HEK293 (cell line): ENCODE measurements around the gene ANO1.

ENCODE experiments used
- CTCF ChIA-PET: fragments of 350-600 bp; formaldehyde crosslinking; extraction: SDS; loops from one replicate; lab custom pipeline; 2021; ENCODE audit warnings: antibody characterized with exemption; lab: Yijun Ruan, JAX
- POLR2A ChIA-PET: fragments of 300-600 bp; formaldehyde crosslinking; extraction: SDS; loops from one replicate; lab custom pipeline; 2020; ENCODE audit warnings: antibody characterized with exemption, inconsistent platforms; lab: Yijun Ruan, JAX
- H3K27ac ChIP-seq: fragments of 200-500 bp; sonication (Bioruptor generic); 2 replicates; pipeline ENCODE4 v1.5.1; 2014; ENCODE audit warnings: low read depth, low read length, control low read depth, inconsistent platforms; ENCODE audit errors: extremely low read depth
- H3K36me3 ChIP-seq, 2 experiments: fragments of 200-500 bp in 1 of 2; sonication (Bioruptor generic) in 1 of 2; 1 replicate in 1 of 2; 2 replicates in 1 of 2; pipeline ENCODE4 v1.5.1; 2014 to 2017; ENCODE audit warnings: inconsistent platforms in 2 of 2, low read length in 2 of 2; ENCODE audit not compliant: control insufficient read depth in 2 of 2, insufficient read depth in 1 of 2
- H3K4me1 ChIP-seq: fragments of 200-500 bp; sonication (Bioruptor generic); 2 replicates; pipeline ENCODE4 v1.5.1; 2014; ENCODE audit warnings: mild to moderate bottlenecking, low read length, inconsistent platforms; ENCODE audit not compliant: control insufficient read depth, insufficient read depth
- H3K4me3 ChIP-seq: 2 replicates; pipeline ENCODE4 v1.5.1; 2011; ENCODE audit warnings: low read depth, mild to moderate bottlenecking, control low read depth, low read length, moderate library complexity
- H3K9me3 ChIP-seq: fragments of 200-500 bp; sonication (Bioruptor generic); 2 replicates; pipeline ENCODE4 v1.5.1; 2014; ENCODE audit warnings: low read depth, low read length, inconsistent platforms; ENCODE audit not compliant: control insufficient read depth, insufficient read depth
- SCRT1 ChIP-seq: fragments of 450-650 bp; formaldehyde crosslinking; IDR thresholded peaks from 2 replicates; pipeline ENCODE4 v1.5.1; 2016; ENCODE audit warnings: missing biosample characterization, missing genetic modification characterization, borderline replicate concordance
- SETDB1 ChIP-seq: IDR thresholded peaks from one replicate; pipeline ENCODE4 v1.6.1; 2017; ENCODE audit warnings: mild to moderate bottlenecking, low read length, moderate library complexity, mixed read lengths; ENCODE audit not compliant: insufficient read length
- SP3 ChIP-seq: fragments of 450-650 bp; formaldehyde crosslinking; IDR thresholded peaks from 2 replicates; pipeline ENCODE4 v1.5.1; 2016; ENCODE audit warnings: missing biosample characterization, missing genetic modification characterization
- ZIC2 ChIP-seq: fragments of 450-650 bp; formaldehyde crosslinking; IDR thresholded peaks from 2 replicates; pipeline ENCODE4 v1.5.1; 2016; ENCODE audit warnings: missing biosample characterization, missing genetic modification characterization
- ZNF174 ChIP-seq: fragments of 450-650 bp; formaldehyde crosslinking; IDR thresholded peaks from 2 replicates; pipeline ENCODE4 v1.5.0; 2017; ENCODE audit warnings: missing biosample characterization, mild to moderate bottlenecking, missing genetic modification characterization
- ZNF184 ChIP-seq: fragments of 450-650 bp; IDR thresholded peaks from 2 replicates; pipeline ENCODE4 v1.5.1; 2018; ENCODE audit warnings: missing biosample characterization, mild to moderate bottlenecking, missing genetic modification characterization
- ZNF202 ChIP-seq: fragments of 450-650 bp; formaldehyde crosslinking; IDR thresholded peaks from 2 replicates; pipeline ENCODE4 v1.5.1; 2016; ENCODE audit warnings: missing biosample characterization, missing genetic modification characterization, borderline replicate concordance
- ZNF23 ChIP-seq: fragments of 450-650 bp; formaldehyde crosslinking; IDR thresholded peaks from 2 replicates; pipeline ENCODE4 v1.5.1; 2016; ENCODE audit warnings: missing biosample characterization, missing genetic modification characterization, borderline replicate concordance
- ZNF266 ChIP-seq: fragments of 450-650 bp; formaldehyde crosslinking; IDR thresholded peaks from 2 replicates; pipeline ENCODE4 v1.5.1; 2016; ENCODE audit warnings: missing biosample characterization, missing genetic modification characterization, low read depth
- ZNF37A ChIP-seq: fragments of 450-650 bp; IDR thresholded peaks from 2 replicates; pipeline ENCODE4 v1.5.1; 2018; ENCODE audit warnings: missing biosample characterization, missing genetic modification characterization
- ZNF529 ChIP-seq: fragments of 450-650 bp; formaldehyde crosslinking; IDR thresholded peaks from 2 replicates; pipeline ENCODE4 v1.5.1; 2017; ENCODE audit warnings: missing genetic modification characterization, missing biosample characterization; ENCODE audit not compliant: insufficient replicate concordance
- ZNF561 ChIP-seq: fragments of 450-650 bp; IDR thresholded peaks from 2 replicates; pipeline ENCODE4 v1.5.1; 2018; ENCODE audit warnings: missing biosample characterization, missing genetic modification characterization, borderline replicate concordance
- ZNF596 ChIP-seq: fragments of 450-650 bp; IDR thresholded peaks from 2 replicates; pipeline ENCODE4 v1.5.0; 2018; ENCODE audit warnings: missing biosample characterization, mild to moderate bottlenecking, missing genetic modification characterization, moderate library complexity
- ZNF600 ChIP-seq: fragments of 450-650 bp; formaldehyde crosslinking; IDR thresholded peaks from 2 replicates; pipeline ENCODE4 v1.5.1; 2016; ENCODE audit warnings: missing biosample characterization, missing genetic modification characterization
- TF ChIP-seq, protein P1 (sequence below): fragments of 450-650 bp; formaldehyde crosslinking; IDR thresholded peaks from 2 replicates; pipeline ENCODE4 v1.5.1; 2016; ENCODE audit warnings: missing biosample characterization, missing genetic modification characterization
- TF ChIP-seq, protein P2 (sequence below): fragments of 450-650 bp; formaldehyde crosslinking; IDR thresholded peaks from 2 replicates; pipeline ENCODE4 v1.5.1; 2016; ENCODE audit warnings: missing biosample characterization, missing genetic modification characterization
- TF ChIP-seq, protein P3 (sequence below): fragments of 450-650 bp; formaldehyde crosslinking; IDR thresholded peaks from 2 replicates; pipeline ENCODE4 v1.5.1; 2016; ENCODE audit warnings: missing biosample characterization, missing genetic modification characterization

The ANO1 gene

DNA sequence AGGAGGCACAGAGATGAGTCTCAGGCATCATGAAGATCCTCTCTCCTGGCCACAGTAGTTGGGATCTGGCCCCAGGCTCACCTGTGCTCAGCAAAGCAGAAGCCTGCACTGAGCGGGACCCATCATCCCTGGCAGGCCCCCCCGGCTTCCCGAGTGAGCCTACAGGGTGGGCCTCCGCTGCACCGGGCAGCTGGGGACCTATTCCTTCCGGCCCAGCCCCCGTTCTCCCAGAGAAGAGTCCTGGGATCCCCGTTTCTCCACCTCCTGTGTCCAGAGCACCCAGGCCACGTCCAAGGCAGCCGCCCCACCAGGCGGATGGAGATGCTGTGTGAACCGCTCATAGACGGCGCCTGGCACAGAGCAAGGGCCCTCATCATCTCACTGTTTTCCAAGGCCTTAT is 52.5 kb downstream of the ANO1 start (continued):
- TF ChIP-seq, protein P1, sequence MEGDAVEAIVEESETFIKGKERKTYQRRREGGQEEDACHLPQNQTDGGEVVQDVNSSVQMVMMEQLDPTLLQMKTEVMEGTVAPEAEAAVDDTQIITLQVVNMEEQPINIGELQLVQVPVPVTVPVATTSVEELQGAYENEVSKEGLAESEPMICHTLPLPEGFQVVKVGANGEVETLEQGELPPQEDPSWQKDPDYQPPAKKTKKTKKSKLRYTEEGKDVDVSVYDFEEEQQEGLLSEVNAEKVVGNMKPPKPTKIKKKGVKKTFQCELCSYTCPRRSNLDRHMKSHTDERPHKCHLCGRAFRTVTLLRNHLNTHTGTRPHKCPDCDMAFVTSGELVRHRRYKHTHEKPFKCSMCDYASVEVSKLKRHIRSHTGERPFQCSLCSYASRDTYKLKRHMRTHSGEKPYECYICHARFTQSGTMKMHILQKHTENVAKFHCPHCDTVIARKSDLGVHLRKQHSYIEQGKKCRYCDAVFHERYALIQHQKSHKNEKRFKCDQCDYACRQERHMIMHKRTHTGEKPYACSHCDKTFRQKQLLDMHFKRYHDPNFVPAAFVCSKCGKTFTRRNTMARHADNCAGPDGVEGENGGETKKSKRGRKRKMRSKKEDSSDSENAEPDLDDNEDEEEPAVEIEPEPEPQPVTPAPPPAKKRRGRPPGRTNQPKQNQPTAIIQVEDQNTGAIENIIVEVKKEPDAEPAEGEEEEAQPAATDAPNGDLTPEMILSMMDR (tag by site-specific recombination): no peak
- no peak for TF ChIP-seq SCRT1 (tag by site-specific recombination)
- TF ChIP-seq ZNF37A (tag by site-specific recombination): no peak
- TF ChIP-seq SETDB1: no peak
- TF ChIP-seq, protein P2, sequence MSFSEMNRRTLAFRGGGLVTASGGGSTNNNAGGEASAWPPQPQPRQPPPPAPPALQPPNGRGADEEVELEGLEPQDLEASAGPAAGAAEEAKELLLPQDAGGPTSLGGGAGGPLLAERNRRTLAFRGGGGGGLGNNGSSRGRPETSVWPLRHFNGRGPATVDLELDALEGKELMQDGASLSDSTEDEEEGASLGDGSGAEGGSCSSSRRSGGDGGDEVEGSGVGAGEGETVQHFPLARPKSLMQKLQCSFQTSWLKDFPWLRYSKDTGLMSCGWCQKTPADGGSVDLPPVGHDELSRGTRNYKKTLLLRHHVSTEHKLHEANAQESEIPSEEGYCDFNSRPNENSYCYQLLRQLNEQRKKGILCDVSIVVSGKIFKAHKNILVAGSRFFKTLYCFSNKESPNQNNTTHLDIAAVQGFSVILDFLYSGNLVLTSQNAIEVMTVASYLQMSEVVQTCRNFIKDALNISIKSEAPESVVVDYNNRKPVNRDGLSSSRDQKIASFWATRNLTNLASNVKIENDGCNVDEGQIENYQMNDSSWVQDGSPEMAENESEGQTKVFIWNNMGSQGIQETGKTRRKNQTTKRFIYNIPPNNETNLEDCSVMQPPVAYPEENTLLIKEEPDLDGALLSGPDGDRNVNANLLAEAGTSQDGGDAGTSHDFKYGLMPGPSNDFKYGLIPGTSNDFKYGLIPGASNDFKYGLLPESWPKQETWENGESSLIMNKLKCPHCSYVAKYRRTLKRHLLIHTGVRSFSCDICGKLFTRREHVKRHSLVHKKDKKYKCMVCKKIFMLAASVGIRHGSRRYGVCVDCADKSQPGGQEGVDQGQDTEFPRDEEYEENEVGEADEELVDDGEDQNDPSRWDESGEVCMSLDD (tag by site-specific recombination): no peak

DNA sequence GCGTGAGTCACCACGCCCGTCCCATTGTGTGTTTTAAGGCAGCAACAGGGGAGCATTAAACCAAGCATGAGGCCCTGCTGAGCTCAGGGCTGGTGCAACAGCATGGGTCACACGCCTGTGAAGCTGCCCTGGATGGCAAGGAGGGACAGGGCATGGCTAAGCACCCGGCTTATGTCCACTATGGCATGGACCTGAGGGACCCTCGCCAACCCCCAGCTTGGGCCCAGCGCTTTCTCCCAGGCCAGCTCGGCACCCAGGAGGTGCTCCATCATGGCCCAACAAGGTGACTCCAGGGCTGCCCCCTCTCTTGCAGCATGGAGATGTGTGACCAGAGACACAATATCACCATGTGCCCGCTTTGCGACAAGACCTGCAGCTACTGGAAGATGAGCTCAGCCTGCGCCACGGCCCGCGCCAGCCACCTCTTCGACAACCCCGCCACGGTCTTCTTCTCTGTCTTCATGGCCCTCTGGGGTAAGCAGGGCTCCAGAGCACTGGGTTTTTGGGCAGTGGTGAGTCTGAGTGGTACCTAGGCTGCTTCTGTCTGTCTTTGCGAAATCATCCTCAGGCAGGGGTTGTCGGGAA is 53.6 kb downstream of the ANO1 start:
- H3K27ac ChIP-seq: no peak overlapping the region
- POLR2A ChIA-PET: no interaction called here

DNA sequence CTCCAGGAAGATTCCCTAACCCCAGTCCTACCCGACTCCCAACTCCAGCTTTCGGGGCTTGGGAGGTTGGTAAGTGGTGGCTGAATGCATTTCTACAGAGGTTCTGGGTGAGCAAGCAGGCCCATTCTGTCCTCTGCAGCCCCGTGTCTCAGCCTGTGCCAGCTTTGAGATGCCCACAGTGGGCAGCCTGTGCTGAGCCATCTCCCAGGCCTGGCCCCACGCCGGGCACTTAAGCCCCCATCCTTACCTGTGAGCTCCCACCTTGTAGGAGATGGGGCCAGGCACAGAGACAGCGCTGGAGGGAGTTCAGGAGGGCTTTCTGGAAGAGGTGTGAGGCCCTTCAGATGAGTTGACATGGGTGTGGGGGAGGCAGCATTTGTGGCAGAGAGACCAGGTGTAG is 54.5 kb downstream of the ANO1 start:
- no peak for TF ChIP-seq ZNF266 (tag by site-specific recombination)
- TF ChIP-seq ZNF596: no peak
- no peak for TF ChIP-seq ZNF529 (tag by site-specific recombination)
- no peak for TF ChIP-seq ZNF23
- TF ChIP-seq, protein P3, sequence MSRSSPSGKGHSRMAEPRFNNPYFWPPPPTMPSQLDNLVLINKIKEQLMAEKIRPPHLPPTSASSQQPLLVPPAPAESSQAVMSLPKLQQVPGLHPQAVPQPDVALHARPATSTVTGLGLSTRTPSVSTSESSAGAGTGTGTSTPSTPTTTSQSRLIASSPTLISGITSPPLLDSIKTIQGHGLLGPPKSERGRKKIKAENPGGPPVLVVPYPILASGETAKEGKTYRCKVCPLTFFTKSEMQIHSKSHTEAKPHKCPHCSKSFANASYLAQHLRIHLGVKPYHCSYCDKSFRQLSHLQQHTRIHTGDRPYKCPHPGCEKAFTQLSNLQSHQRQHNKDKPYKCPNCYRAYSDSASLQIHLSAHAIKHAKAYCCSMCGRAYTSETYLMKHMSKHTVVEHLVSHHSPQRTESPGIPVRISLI (tag by site-specific recombination): no peak
- no peak for TF ChIP-seq ZNF202 (tag by site-specific recombination)
- no peak for TF ChIP-seq ZNF174 (tag by site-specific recombination)
- no peak for TF ChIP-seq ZNF600 (tag by site-specific recombination)
- TF ChIP-seq SP3: no peak
- no peak for TF ChIP-seq ZNF184 (tag by site-specific recombination)
- ChIA-PET CTCF (no interaction called here), POLR2A (no interaction called here)
- H3K4me3 ChIP-seq: no peak overlapping the region
- H3K36me3 ChIP-seq: no peaks in the 10 kb centered on the region
- H3K9me3 ChIP-seq: no peaks in the 10 kb centered on the region
- no peak overlapping the region for H3K27ac ChIP-seq
- no peaks in the 10 kb centered on the region for H3K4me1 ChIP-seq

More for the DNA sequence above, 53.6 kb downstream of the ANO1 start:
- H3K36me3 ChIP-seq: no peaks in the 10 kb centered on the region
- peak; percentile 73 for TF ChIP-seq ZIC2 (tag by site-specific recombination)
- no peak for TF ChIP-seq ZNF561
- TF ChIP-seq, all 188 proteins: peak for 1
- H3K4me3 ChIP-seq: no peak overlapping the region
- no peaks in the 10 kb centered on the region for H3K9me3 ChIP-seq
- H3K4me1 ChIP-seq: no peaks in the 10 kb centered on the region
- CTCF ChIA-PET: no interaction called here
